HuH-7 (cell line): ENCODE measurements around the gene FASTKD3.
A peak's percentile ranks its signal among the peaks of the same experiment; 100 is the strongest.

Experiments used
- DNase-seq: peaks from one replicate; pipeline ENCODE4 v3.0.0; 2011; ENCODE audit warnings: low spot score

FASTKD3 gene

DNA sequence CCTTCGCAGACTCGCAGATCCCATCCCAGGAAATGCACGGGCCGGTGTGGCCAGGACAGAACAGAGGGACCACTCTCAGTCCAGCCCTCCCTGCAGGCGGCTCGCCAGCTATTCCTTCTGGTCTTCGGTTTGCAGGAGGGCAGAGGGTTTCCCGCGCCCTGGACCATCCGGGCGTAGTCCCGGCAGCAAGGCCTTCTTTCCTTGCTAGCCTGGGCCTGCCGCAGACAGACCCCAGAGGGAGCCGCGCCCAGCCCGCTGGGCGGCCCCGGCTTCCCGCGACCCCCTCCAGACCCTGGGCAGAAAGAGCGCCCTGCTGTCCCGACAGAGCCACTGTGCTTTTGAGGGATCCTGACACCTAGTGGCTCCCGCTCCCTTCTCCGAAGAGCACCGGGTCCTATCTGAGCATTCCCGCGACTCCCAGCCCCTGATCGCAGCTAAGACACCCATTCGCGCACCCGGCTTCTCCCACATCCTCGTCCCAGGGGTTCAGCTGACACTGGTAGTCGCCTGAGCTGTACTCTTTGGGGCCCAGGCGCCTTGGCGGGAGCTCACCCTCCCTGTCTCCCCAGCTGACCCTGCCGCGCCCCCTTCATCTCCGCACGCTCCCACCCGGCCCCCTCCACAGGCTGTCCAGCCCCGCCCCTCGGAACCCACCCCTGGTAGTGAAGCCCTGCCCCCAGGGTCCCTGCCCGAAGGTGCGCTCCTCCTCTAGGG lies 19.0 kb downstream of the FASTKD3 start:
- peak; percentile 38 for DNase-seq

DNA sequence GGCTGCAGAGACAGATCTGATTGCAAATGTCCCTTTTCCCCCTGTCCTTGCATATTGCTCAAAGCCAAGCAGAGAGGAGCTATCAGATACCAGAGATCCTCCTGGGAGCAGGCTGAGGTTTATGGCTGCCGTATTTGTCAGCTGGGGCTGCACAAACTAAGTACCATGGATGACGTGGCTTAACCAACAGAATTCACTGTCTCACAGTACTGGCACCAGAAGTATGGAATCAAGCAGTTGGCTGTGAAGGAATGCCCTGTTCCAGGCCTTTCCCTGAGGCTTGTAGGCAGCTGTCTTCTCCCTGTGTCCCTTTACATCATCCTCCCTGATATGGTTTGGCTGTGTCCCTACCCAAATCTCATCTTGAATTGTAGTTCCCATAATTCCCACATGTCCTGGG lies 20.5 kb downstream of the FASTKD3 start:
- no peak for DNase-seq

- no peak for DNase-seq
Observed at GRCh38 chr5:7846327-7846726, 22.5 kb downstream of the FASTKD3 start.

DNA sequence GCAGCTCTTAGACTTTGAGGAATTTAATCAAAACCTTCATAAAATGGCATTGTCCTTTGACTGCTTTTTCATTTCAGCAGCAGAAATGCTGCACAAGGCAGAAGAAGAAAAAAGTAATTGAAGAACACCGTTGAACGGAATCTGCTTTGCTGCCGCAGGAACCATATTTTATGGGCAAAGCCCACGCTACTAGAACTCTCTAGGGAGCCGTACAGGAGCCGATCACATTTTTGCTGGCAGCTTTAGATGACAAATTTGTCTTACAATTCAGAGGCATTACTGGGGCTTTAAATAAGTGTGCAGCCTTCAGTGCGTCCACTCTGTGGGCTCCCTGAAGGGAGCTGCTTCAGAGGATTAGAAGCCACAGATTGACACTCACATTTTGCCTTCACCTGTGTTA lies 23.3 kb downstream of the FASTKD3 start:
- DNase-seq: no peak

- DNase-seq: no peak
Observed at GRCh38 chr5:7844901-7845300, 23.9 kb downstream of the FASTKD3 start.

DNA sequence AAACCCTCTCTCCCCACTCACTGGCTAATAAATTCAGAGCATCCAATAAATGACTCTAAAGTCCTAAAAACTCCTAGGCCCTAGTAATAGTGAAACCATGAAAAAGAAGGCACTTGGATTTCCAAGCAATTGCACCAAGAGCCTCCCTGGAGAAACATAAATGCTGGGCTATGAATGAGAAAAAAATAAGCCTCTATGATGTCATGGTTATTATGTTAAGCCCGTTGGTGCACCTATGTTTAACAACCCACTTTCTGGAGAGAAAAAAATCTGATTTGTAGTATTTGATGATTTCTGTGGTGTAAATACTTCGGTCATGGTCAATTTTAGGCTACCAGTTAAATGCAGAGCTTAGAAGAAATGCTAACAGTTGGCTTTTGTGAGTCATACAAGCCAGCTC lies 26.3 kb downstream of the FASTKD3 start:
- no peak for DNase-seq

DNA sequence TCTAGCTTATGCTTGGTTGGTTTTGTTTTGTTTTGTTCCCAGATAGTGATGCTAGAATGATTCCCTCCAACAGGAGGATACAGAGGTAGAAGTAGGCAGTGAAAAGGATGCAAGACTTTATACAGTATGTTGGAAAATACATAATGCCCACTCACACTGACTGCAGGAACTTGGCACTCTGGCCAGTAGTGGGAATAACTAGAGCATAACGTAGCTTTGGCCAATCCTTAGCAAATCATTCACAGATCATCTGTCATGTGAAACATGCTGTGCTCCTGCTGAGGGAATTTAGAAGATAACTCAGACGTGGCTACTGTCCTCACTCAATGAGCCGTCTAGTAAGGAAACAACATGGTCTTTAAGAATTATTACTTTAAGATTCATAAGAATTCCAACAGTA lies 31.4 kb downstream of the FASTKD3 start:
- no peak for DNase-seq

- no peak for DNase-seq
Observed at GRCh38 chr5:7834982-7835381, 33.8 kb downstream of the FASTKD3 start.

DNA sequence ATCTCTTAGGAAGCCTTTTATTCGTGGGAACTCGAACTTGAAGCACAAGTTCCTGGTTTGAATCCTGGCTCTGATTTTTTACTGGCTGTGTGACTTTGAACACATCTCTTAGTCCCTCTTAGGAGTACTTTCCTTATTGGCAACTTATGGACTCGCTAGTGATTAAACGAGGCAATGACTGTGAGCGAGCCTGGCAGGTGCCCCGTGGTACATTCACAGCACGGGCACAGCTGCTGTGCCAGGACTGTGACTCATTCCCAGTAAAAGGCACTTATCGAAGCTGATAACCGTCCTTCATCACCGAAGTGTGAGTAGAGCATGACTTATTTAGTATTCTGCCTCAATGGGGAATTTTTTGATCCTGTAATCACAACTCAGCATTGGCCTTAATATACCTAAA lies 40.6 kb downstream of the FASTKD3 start:
- DNase-seq: no peak

DNA sequence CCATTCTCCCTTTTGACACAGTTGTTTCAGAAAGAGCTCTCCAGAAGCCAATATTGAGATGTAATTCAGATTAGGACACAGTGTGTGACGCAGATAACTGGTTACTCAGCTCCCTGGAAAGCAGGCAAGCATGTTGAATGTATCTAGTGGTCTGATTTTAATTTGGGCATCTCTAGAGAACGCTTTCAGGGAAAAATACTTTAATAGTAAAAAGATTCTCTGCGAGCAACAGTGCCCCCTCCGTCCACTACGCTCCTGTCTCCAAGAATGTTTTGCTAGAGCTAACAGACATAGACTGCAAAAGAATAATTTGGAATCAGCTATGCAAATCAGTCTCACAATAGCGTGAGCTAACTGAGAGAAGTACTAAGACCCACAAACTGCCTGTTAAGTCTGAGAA lies 41.2 kb downstream of the FASTKD3 start:
- no peak for DNase-seq

DNA sequence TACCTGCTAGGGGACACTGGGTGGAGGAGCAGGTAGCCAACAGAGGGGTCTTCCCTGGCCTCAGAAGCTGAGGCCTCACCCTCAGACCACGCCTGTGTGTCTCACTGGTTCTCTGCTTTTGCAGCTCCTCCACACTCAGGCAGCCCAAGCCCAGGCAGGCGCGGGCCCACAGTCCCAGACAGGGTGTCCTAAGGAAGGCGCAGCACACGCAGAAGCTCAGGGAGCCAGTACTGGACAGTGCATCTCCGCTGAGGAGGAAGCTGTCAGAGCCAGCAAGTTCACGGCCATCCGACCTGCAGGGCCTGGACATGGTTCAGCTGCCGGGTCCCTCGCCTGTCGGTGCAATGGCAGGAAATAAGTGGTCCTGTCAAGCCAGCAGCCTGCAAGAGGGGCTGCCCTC lies 43.2 kb downstream of the FASTKD3 start:
- no peak for DNase-seq

- DNase-seq: no peak
Observed at GRCh38 chr5:7824995-7825394, 43.8 kb downstream of the FASTKD3 start.

- no peak for DNase-seq
Observed at GRCh38 chr5:7823594-7823993, 45.2 kb downstream of the FASTKD3 start.

DNA sequence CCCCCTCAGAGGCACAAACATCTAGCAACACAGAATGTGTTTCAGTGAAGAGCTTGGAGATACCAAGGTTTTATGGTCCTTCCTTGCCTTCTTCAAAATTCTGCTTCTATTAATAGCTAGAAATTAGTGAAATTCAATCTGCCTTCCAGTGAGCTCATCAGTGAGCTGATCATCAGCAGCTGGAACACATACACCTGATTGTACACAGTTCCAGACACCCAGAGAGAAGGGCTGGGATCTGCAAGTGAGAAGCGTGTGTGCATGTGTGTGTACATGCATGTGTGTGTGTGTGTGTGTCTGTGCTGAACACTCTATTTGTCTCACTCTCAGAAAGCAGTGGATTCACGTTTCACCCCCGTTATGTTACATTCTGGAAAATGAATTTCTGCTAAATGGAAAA lies 46.4 kb downstream of the FASTKD3 start:
- no peak for DNase-seq

GRCh38 chr5:7816535-7816901 lies 52.3 kb downstream of the FASTKD3 start:
- DNase-seq: no peak

DNA sequence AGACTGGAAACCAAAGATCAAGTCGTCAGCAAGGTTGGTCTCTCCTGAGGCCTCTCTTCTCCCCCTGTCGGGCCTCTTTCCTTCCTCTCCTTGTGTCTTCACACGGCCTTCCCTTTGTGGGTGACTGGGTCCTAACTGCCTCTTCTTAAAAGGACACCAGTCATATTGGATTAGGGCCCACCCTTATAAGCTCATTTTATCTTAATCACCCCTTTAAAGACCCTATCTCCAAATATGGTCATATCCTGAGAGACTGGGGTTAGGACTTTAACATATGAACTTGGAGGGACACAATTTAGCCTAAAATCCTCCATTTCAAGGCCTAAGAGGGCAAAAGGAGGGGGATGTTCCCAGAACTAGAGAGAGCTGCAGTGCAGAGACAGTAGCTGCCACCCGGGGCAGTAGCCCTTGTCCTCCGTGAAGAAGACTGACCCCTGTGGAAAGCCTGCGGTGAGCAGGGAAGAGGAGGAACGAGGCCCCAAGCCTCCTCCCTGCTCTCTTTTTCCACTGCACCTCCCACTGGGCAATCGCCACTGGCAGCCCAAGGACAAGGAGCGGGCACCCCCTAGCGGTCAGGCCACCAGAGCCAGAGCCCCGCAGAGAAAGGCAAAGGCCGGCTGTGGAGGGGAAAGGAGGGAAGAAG lies 52.8 kb downstream of the FASTKD3 start:
- peak; percentile 74 for DNase-seq

- DNase-seq: no peak
Observed at GRCh38 chr5:7814816-7815215, 54.0 kb downstream of the FASTKD3 start.

- no peak for DNase-seq
Observed at GRCh38 chr5:7813576-7813975, 55.3 kb downstream of the FASTKD3 start.

DNA sequence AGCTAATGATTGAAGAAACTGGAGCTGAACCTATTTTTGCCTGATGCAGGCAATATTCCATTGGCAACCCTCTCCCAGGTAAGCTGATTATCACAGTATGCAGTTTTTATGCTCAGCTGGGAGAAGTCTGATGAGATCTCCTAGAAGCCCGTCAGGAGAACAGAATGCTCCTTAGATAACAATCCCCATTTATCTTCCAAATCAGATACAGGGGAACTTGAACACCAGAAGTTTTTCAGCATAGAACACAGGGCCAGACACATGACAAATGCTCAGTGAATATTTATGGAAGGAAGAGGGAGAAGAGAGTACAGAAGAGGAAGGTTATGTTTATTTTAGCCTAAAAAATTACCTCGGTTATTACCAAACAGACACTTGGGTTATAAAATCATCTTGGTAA lies 55.8 kb downstream of the FASTKD3 start:
- no peak for DNase-seq

DNA sequence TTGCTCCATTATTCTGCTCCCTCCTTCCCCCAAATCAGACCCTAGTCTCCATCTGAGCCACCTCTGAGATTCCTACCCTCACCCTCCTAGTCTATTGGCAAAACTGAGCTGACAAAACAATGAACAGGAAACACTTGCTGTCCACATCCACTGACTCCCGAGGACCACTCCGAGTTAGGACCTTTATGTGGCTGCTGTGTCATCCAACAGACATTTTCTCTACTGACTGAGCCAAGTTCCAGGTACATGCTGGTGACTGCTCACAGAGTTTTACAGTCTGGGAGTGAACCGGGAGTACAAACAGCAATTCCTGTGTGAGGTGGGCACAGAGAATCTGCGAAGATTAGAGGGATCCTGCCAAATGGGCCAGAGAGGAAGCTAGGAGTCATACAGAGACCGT lies 57.1 kb downstream of the FASTKD3 start:
- no peak for DNase-seq
